ENCODE measurements around the gene LMO1.

The LMO1 gene

GRCh38 chr11:8213376-8213775, 50.3 kb downstream of the LMO1 start:
- Histone ChIP-seq H3K36me3 (ENCODE audit: control insufficient read depth, insufficient read depth, low read length) (no peaks in the 10 kb centered on the region), H3K4me3 (replicated peaks; ENCODE audit: low read depth, low read length) (no peak overlapping the region), H3K27me3 (replicated peaks; ENCODE audit: control insufficient read depth, insufficient read depth, low read length) (no peaks in the 10 kb centered on the region; the same call in 1 of the 2 replicates)
- DNase-seq (ENCODE audit: extremely low read depth, insufficient read length): no peak
- TF ChIP-seq, protein P1, sequence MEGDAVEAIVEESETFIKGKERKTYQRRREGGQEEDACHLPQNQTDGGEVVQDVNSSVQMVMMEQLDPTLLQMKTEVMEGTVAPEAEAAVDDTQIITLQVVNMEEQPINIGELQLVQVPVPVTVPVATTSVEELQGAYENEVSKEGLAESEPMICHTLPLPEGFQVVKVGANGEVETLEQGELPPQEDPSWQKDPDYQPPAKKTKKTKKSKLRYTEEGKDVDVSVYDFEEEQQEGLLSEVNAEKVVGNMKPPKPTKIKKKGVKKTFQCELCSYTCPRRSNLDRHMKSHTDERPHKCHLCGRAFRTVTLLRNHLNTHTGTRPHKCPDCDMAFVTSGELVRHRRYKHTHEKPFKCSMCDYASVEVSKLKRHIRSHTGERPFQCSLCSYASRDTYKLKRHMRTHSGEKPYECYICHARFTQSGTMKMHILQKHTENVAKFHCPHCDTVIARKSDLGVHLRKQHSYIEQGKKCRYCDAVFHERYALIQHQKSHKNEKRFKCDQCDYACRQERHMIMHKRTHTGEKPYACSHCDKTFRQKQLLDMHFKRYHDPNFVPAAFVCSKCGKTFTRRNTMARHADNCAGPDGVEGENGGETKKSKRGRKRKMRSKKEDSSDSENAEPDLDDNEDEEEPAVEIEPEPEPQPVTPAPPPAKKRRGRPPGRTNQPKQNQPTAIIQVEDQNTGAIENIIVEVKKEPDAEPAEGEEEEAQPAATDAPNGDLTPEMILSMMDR (IDR thresholded peaks at IDR 0.05; ENCODE audit: insufficient read depth, low read length, poor library complexity, severe bottlenecking): no peak

DNA sequence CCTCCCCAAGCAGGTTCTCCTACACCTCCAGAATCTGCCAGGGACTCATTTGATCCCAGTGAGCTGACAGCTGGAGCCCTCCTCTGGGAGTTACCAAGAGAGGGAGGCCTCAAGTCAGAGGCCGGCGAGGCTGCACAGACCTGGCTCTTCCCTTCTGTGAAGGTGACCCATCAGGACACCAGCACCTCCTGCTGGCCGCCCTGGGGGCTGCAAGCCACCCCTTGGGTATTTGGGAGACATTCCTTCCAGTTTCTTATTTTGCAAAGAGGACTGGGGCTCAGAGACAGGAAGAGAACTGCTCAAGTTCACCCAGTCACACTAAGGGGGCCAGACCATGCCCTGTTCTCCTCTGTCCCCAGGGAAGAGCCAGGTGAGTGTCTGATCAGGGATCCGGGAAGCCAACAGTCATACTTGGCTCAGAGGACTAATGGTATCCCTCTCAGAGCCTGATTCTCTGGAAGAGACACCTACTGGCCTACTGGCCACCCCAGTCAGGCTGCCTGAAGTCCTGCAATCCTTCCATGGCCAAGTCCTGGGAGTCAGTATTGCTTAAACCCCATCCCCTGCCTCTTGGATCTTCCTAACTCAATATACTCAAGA, 54.4 kb downstream of the LMO1 start:
- peak; percentile 35 for DNase-seq (ENCODE audit: extremely low read depth, insufficient read length)
- Histone ChIP-seq H3K4me3 (replicated peaks; ENCODE audit: low read depth, low read length) (no peak overlapping the region), H3K27me3 (replicated peaks; ENCODE audit: control insufficient read depth, insufficient read depth, low read length) (no peaks in the 10 kb centered on the region), H3K36me3 (ENCODE audit: control insufficient read depth, insufficient read depth, low read length) (no peaks in the 10 kb centered on the region)
- TF ChIP-seq, protein P1 (IDR thresholded peaks at IDR 0.05; ENCODE audit: insufficient read depth, low read length, poor library complexity, severe bottlenecking): peak; percentile 89

GRCh38 chr11:8207080-8208000, 56.3 kb downstream of the LMO1 start:
- no peaks in the 10 kb centered on the region for H3K36me3 ChIP-seq (ENCODE audit: control insufficient read depth, insufficient read depth, low read length)
- no peak for DNase-seq (ENCODE audit: extremely low read depth, insufficient read length)
- H3K4me3 ChIP-seq (replicated peaks; ENCODE audit: low read depth, low read length): no peak overlapping the region
- TF ChIP-seq, protein P1 (IDR thresholded peaks at IDR 0.05; ENCODE audit: insufficient read depth, low read length, poor library complexity, severe bottlenecking): no peak
- no peaks in the 10 kb centered on the region for H3K27me3 ChIP-seq (replicated peaks; ENCODE audit: control insufficient read depth, insufficient read depth, low read length)

DNA sequence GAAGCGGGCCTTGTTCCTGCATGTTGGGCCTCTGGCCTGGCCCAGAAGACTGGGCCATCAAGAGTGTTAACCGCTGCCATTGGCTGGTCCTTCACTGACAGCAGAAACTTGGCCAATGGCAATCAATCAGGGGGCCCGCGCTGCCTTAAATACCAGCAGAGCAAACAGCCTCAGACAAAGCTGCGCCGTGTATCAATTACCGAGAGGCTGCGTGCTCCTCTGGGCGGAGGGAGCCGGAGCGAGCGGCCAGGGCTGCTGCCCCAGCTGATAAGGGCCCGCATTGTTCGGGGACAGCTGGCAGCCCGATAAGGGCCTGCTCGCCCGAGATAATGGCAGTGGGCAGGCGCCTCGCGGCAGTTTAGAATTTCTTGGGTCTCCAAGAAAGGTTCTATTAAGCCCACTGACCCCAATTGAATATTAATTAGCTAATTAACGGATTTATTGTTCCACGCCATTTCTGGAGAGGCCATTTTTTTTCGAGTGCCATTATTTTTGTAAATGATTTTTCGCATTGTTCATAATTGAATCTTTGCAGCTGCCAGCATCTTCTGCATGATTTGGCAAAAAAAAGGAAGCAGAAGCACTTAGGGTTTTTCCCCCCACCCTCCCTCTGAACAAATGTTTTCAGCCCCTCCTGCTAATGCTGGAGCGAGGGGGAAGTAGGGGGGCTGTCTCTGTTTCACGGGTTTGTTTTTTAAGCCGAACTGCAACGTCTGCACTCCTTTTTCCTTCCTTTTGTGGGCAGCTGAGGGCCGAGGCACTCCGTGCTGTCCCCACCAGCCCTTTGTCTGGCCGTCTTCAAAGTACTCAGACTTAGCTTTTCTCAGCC, 57.2 kb downstream of the LMO1 start:
- TF ChIP-seq, protein P1 (IDR thresholded peaks at IDR 0.05; ENCODE audit: insufficient read depth, low read length, poor library complexity, severe bottlenecking): no peak
- no peak for DNase-seq (ENCODE audit: extremely low read depth, insufficient read length)
- no peaks in the 10 kb centered on the region for H3K27me3 ChIP-seq (replicated peaks; ENCODE audit: control insufficient read depth, insufficient read depth, low read length)
- H3K4me3 ChIP-seq (replicated peaks; ENCODE audit: low read depth, low read length): no peak overlapping the region
- H3K36me3 ChIP-seq (ENCODE audit: control insufficient read depth, insufficient read depth, low read length): no peaks in the 10 kb centered on the region

- TF ChIP-seq, protein P1 (IDR thresholded peaks at IDR 0.05; ENCODE audit: insufficient read depth, low read length, poor library complexity, severe bottlenecking): no peak
- H3K36me3 ChIP-seq (ENCODE audit: control insufficient read depth, insufficient read depth, low read length): no peaks in the 10 kb centered on the region
- DNase-seq (ENCODE audit: extremely low read depth, insufficient read length): no peak
- no peak overlapping the region for H3K4me3 ChIP-seq (replicated peaks; ENCODE audit: low read depth, low read length)
- H3K27me3 ChIP-seq (replicated peaks; ENCODE audit: control insufficient read depth, insufficient read depth, low read length): no peaks in the 10 kb centered on the region
Observed at GRCh38 chr11:8205566-8205965, 58.1 kb downstream of the LMO1 start.
